Astrocyte (in vitro differentiated cells and primary cell): ENCODE results near the gene ALDH3A1.

Source experiments
- EZH2 ChIP-seq: IDR thresholded peaks from 2 replicates; pipeline ENCODE4 v1.6.1; 2012; ENCODE audit warnings: mild to moderate bottlenecking, low read length, inconsistent platforms; ENCODE audit not compliant: insufficient read depth
- TF ChIP-seq, protein P1 (sequence below): IDR thresholded peaks from 2 replicates; pipeline ENCODE4 v1.5.1; 2011; ENCODE audit warnings: low read depth, mild to moderate bottlenecking, inconsistent platforms, low read length, moderate library complexity; ENCODE audit not compliant: insufficient read depth

DNA sequence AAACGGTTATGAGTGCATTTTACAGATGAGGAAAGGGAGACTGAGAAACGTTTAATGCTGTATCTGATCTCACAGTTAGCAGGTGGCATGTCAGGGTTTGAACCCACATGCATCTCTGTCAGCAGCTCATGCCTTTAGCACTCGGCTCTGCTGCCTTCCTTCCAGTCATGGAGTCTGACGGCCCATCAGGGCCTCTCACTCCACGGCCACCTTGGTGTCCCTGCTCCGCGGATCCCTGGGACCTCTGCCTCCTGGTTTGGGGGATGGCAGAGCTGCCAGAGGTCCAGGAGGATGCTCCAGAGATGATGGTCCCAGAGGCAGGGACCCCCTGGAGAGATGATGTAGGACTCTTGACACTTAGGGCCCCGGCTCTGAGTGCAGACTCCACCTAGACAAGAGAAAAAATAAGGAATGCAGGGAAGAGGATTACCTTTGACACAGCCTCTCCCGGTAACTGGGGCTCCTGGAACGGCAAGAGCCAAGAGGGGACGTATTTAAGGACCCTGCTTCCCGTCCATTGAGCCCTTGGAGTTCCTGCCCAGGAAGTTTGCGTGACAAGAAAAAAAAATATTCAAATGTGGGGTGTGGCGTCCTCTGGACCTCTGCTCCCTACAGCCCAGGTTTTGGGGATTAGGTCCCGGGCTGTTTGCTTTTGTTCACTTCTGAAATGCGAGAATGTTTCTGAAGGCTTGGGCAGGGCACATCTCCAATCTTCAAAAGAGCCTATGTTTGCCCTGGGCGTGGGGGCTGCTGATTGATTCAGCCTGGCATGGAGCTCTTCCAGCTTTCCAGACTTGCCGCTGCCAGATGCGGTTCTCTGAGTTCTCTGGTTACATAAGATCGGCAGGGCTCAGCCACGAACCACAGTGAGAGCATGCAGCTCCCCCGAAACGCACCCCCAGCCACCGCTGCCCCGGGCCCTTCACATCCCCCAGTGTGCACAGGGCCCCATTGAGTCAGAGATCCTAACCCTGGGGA is at the start of gene ALDH3A1:
- TF ChIP-seq, protein P1, sequence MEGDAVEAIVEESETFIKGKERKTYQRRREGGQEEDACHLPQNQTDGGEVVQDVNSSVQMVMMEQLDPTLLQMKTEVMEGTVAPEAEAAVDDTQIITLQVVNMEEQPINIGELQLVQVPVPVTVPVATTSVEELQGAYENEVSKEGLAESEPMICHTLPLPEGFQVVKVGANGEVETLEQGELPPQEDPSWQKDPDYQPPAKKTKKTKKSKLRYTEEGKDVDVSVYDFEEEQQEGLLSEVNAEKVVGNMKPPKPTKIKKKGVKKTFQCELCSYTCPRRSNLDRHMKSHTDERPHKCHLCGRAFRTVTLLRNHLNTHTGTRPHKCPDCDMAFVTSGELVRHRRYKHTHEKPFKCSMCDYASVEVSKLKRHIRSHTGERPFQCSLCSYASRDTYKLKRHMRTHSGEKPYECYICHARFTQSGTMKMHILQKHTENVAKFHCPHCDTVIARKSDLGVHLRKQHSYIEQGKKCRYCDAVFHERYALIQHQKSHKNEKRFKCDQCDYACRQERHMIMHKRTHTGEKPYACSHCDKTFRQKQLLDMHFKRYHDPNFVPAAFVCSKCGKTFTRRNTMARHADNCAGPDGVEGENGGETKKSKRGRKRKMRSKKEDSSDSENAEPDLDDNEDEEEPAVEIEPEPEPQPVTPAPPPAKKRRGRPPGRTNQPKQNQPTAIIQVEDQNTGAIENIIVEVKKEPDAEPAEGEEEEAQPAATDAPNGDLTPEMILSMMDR = no peak
- no peak for TF ChIP-seq EZH2
